ENCODE measurements around the gene SMDT1.

SMDT1 gene

GRCh38 chr22:42078469-42079318 is 806 bp upstream of the SMDT1 start:
- Histone ChIP-seq H3F3A (ENCODE audit: insufficient read depth, low read length) (peaks cover 18% of the 10 kb centered on the region), H3K4me3 (ENCODE audit: low read length) (peak overlapping the region; percentile 94), H3K9ac (ENCODE audit: low read length) (peak overlapping the region; percentile 94), H3K36me3 (replicated peaks; ENCODE audit: insufficient read depth, low read length) (no peaks in the 10 kb centered on the region), H3K27me3 (replicated peaks; ENCODE audit: insufficient read depth, low read length) (no peaks in the 10 kb centered on the region), H3K9me2 (replicated peaks; ENCODE audit: insufficient read depth, low read length) (no peaks in the 10 kb centered on the region), H3K79me2 (ENCODE audit: low read length) (peaks cover 36% of the 10 kb centered on the region), H3K4me2 (ENCODE audit: low read depth, low read length) (peak overlapping the region; percentile 92), H4K20me1 (ENCODE audit: insufficient read depth, low read length) (no peaks in the 10 kb centered on the region), H3K9me3 (replicated peaks; ENCODE audit: insufficient read depth, low read length) (no peaks in the 10 kb centered on the region), H3K4me1 (ENCODE audit: low read length) (peaks cover 7% of the 10 kb centered on the region), H2AFZ (ENCODE audit: low read length) (peak overlapping the region; percentile 91), H3K27ac (ENCODE audit: low read length) (peak overlapping the region; percentile 84; the same call in 1 of the 2 replicates)
- no peak for DNase-seq
- no peak for TF ChIP-seq EZH2phosphoT487 (IDR thresholded peaks at IDR 0.05; ENCODE audit: low read length)
- no peak for TF ChIP-seq CTCF (IDR thresholded peaks at IDR 0.05; ENCODE audit: low read length)
- TF ChIP-seq EZH2 (optimal IDR thresholded peaks at IDR 0.05; ENCODE audit: low read depth, low read length) = no peak

GRCh38 chr22:42080287-42080686 is 787 bp downstream of the SMDT1 start:
- H2AFZ ChIP-seq (ENCODE audit: low read length) = peak overlapping the region; percentile 91
- peaks cover 47% of the 10 kb centered on the region for H3K79me2 ChIP-seq (ENCODE audit: low read length)
- H4K20me1 ChIP-seq (ENCODE audit: insufficient read depth, low read length) = no peaks in the 10 kb centered on the region
- DNase-seq = peak; percentile 16
- H3K9ac ChIP-seq (ENCODE audit: low read length) = peak overlapping the region; percentile 94
- H3K27ac ChIP-seq (ENCODE audit: low read length) = peak overlapping the region; percentile 84
- no peaks in the 10 kb centered on the region for H3K27me3 ChIP-seq (replicated peaks; ENCODE audit: insufficient read depth, low read length)
- H3K9me2 ChIP-seq (replicated peaks; ENCODE audit: insufficient read depth, low read length) = no peaks in the 10 kb centered on the region
- peaks cover 19% of the 10 kb centered on the region for H3F3A ChIP-seq (ENCODE audit: insufficient read depth, low read length)
- H3K4me1 ChIP-seq (ENCODE audit: low read length) = peaks cover 7% of the 10 kb centered on the region
- peak overlapping the region; percentile 94 for H3K4me3 ChIP-seq (ENCODE audit: low read length)
- peak overlapping the region; percentile 91 for H3K4me2 ChIP-seq (ENCODE audit: low read depth, low read length)
- TF ChIP-seq EZH2 (optimal IDR thresholded peaks at IDR 0.05; ENCODE audit: low read depth, low read length) = no peak
- no peak for TF ChIP-seq CTCF (IDR thresholded peaks at IDR 0.05; ENCODE audit: low read length)
- no peak for TF ChIP-seq EZH2phosphoT487 (IDR thresholded peaks at IDR 0.05; ENCODE audit: low read length)
- no peaks in the 10 kb centered on the region for H3K9me3 ChIP-seq (replicated peaks; ENCODE audit: insufficient read depth, low read length)
- H3K36me3 ChIP-seq (replicated peaks; ENCODE audit: insufficient read depth, low read length) = no peaks in the 10 kb centered on the region

GRCh38 chr22:42083119-42083518 is 3.6 kb downstream of the SMDT1 start:
- no peak overlapping the region for H3K4me2 ChIP-seq (ENCODE audit: low read depth, low read length)
- no peak for DNase-seq
- no peak overlapping the region for H3K9ac ChIP-seq (ENCODE audit: low read length)
- no peak overlapping the region for H3K4me3 ChIP-seq (ENCODE audit: low read length)
- peaks cover 7% of the 10 kb centered on the region for H3K4me1 ChIP-seq (ENCODE audit: low read length)
- H2AFZ ChIP-seq (ENCODE audit: low read length) = no peak overlapping the region
- no peak overlapping the region for H3K27ac ChIP-seq (ENCODE audit: low read length)
- no peaks in the 10 kb centered on the region for H3K9me2 ChIP-seq (replicated peaks; ENCODE audit: insufficient read depth, low read length)
- no peaks in the 10 kb centered on the region for H4K20me1 ChIP-seq (ENCODE audit: insufficient read depth, low read length)
- H3K9me3 ChIP-seq (replicated peaks; ENCODE audit: insufficient read depth, low read length) = no peaks in the 10 kb centered on the region
- TF ChIP-seq CTCF (IDR thresholded peaks at IDR 0.05; ENCODE audit: low read length) (no peak), EZH2 (optimal IDR thresholded peaks at IDR 0.05; ENCODE audit: low read depth, low read length) (no peak), EZH2phosphoT487 (IDR thresholded peaks at IDR 0.05; ENCODE audit: low read length) (no peak)
- peaks cover 27% of the 10 kb centered on the region for H3F3A ChIP-seq (ENCODE audit: insufficient read depth, low read length)
- peaks cover 66% of the 10 kb centered on the region for H3K79me2 ChIP-seq (ENCODE audit: low read length)
- peaks cover 8% of the 10 kb centered on the region; the same call in 1 of the 2 replicates for H3K36me3 ChIP-seq (replicated peaks; ENCODE audit: insufficient read depth, low read length)
- H3K27me3 ChIP-seq (replicated peaks; ENCODE audit: insufficient read depth, low read length) = no peaks in the 10 kb centered on the region
